HG02884 (cell line): ENCODE measurements around the gene SLC22A16.
"Not testable (repeated sequence)": the region's sequence is repeated elsewhere in the genome, so short reads cannot be mapped to it uniquely, and the experiment has no call there.

Source experiments
- ATAC-seq: cut with Tn5 transposase; IDR thresholded peaks from one replicate; pipeline ENCODE4 v1.9.1; 2021; ENCODE audit warnings: mild to moderate bottlenecking, moderate library complexity; ENCODE audit not compliant: unreplicated experiment

The SLC22A16 gene

DNA sequence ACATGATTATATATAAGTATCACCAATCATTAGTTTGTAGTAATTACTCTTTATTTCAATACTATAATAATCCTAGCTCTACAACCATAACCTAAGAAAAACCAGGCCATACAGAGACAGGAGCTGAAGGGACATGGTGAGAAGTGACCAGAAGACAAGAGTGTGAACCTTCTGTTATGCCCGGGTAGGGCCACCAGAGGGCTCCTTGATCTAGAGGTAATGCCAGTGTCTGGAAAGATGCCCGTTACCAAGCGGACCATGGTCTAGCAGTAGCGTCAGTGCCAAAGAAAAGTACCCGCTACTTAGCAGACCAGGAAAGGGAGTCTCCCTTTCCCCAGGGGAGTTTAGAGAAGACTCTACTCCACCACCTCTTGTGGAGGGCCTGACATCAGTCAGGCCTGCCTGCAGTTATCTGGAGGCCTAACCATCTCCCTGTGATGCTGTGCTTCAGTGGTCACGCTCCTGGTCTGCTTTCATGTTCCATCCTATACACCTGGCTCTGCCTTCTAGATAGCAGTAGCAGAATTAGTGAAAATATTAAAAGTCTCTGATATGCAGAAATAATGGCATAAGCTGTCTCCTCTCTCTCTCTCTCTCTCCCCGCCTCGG lies 18.7 kb downstream of the SLC22A16 start:
- ATAC-seq, result not testable (repeated sequence)

DNA sequence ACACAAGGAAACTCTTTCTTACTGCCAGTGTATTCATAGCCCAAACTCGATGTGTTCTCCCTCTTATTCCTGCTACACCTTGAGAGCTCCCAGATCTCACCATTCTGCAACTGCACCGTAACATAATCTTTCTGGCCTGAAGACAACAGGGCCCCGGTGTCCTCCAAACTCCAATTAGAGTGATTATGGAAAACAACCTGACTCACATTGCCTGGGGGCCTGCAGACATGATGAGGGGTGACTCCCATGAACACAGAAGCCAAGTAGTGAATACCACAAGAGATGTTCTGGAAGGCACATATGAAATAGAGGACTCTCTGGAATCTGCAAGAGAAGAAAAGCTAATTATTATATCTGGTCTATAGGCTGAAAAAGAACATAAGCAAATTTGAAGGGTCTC lies 19.7 kb downstream of the SLC22A16 start:
- ATAC-seq, result no peak

DNA sequence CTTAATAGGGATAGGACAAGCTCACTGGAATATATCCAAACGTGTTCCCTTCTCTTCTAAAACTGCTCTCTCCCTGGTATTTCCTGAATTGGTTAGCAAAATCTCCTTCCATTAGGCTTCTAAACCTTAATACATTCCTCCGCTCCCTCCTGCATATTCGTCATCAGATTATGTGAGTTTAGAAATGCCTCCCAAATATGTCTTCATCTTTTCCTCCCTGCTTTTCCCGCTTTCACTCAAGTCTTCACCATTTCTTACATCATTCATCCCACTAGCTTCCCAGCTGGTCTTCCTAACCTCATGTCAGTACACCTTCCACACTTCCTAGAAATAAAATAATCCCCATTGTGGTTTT lies 26.9 kb downstream of the SLC22A16 start:
- ATAC-seq, result no peak

GRCh38 chr6:110448846-110449540 lies 27.4 kb downstream of the SLC22A16 start:
- no peak for ATAC-seq

DNA sequence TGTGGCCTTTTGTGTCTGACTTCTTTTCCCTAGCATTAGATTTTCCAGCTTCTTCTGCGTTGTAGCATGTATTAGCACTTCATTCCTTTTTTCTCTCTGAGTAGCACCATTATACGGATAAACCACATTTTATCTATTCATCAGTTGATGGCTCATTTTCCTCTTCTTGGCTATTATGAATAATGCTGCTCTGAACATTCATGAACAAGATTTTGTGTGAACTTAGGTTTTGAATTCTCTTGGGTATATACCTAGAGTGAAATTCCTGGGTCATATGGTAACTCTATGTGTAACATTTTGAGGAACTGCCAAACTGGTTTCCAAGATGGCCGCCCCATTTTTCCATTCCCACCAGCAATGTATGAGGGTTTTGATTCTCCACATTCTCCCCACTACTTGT lies 28.7 kb downstream of the SLC22A16 start:
- ATAC-seq, result no peak

DNA sequence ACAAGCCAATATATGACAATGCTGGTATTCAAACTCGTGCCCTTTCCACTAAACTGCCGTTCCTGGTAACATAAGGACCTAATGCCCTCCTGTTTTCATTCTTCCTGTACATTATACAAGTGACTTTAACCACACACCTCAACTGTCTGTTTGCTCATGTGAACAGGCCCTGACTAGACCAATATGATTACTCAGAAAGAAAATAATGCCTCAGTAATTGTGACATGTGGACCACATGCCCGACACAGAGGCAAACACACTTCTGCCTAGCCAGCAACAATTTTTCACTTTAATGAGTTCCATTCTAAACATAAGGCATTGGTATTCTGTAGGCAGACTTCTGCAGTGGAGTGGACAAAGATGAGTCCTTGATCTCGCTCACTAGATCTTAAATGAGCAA lies 30.0 kb downstream of the SLC22A16 start:
- ATAC-seq, result no peak

GRCh38 chr6:110440026-110440425 lies 36.4 kb downstream of the SLC22A16 start:
- no peak for ATAC-seq

- ATAC-seq, result no peak
Observed at GRCh38 chr6:110439356-110439755, 37.1 kb downstream of the SLC22A16 start.

GRCh38 chr6:110434961-110435602 lies 41.3 kb downstream of the SLC22A16 start:
- ATAC-seq, result no peak

DNA sequence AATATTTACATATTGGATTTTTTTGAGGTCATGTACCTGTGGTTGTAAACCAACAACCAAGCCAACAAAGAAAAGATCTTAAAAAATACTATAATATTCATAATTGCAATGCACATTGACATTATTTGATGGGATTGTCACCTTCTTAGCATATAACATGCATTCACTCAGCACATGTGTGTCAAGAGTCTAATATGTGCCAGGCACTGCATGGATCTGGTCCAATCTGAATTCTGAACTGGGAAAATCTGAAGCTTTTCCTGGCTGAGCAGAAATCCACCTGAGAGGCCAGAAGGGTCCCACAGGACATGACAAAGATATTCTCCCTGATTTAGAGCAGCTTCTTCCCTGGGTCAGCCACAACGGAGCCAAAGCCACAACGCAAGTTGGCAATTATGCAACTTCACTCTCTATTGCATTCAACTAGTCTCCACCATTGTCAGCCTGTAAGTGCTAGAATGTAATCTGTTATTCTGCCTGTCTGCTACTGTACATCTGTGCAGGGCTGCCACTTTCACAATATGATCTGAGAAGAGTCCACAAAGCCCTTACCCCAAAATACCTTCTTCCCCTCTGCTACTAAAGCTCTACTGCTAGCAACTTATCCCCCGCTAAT lies 44.0 kb downstream of the SLC22A16 start:
- no peak for ATAC-seq

DNA sequence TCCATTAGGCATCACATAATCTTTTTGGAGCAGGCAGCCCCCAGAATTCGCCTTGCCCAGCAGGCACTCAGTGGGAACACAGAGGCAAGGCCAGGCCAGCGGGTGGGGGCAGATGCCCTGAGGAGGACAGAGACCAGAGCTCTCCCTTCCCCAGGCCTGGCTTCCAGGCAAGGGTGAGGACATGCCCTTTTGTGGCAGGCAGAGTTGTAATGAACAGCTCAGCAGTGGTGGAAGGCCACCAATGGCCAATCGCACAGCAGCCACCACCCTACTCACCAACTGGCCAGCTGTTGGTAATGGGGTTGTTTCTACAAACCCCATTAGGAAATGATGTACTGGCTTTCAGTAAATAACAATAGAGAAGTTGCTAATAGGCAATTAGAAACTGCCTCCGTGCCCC lies 45.7 kb downstream of the SLC22A16 start:
- ATAC-seq, result no peak

DNA sequence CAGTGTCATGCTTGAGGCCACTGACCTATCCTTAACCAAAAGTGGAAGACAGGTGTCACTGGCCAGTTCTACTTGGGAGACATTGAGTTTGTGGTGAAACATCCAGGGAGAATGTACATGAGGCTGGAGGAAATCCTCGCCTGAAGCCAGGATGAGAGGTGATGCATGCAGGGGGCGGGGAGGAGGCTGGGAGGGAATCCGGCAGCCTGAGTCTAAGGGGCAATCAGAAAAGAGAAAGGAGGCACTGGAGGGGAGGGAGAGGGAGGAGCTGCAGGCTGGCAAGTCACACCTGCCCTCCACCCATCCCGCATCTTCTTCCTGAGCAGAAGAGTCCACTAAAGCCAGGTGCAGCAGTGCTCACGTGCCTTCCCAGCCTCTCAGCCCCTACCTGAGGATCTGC lies 46.2 kb downstream of the SLC22A16 start:
- ATAC-seq, result no peak

DNA sequence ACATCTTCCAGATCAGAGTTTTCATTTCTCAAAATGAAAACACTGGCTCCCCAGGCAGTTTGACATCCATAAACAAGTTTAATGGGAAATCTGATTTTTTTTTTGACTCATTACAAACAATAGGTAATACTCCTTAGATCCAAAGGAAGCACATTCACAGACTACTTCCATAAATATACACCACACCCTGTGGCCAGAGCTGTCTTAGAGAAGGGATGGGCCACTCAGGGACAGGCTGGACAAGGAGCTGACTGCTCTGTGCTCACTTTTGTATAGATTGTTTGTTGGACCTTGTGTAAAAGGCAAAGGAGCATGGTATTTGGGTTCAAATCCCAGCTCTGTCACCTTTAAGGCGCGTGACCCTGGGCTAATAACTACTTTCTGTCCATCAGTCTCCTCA lies 48.3 kb downstream of the SLC22A16 start:
- no peak for ATAC-seq

DNA sequence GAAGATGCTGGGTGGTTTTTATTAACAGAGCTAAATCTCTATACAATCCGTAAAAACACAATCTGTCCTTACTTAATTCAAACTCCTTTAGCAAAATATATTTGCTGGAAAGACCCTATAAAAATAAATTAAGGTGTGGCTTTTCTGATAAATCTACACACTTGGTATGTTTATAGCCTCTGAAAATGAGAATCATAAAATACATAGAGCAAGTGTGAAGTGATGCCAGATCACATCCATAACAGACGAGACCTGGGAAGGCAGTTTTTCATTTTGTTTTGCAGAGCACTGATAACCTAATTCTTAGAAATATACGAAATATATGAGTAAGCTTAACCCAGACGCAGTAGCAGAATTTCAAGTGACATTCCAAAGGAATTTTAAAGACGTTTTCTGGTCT lies 50.6 kb downstream of the SLC22A16 start:
- ATAC-seq, result no peak

DNA sequence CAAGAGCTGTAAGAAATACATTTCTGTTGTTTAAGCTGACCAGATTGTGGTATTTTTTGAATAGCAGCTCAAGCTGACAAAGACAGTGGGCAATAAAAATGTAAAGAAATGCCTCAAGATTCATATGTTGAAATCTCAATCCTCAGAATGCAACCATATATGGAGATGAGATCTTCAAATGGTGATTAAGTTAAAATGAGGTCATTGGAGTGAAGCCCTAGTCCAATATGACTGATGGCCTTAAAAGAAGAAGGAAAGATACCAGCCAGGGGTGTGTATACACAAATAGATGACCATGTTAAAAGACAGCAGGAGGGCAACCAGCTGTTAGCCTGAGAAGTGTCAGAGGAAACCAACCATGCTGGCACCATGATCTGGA lies 54.0 kb downstream of the SLC22A16 start:
- no peak for ATAC-seq

- no peak for ATAC-seq
Observed at GRCh38 chr6:110421749-110422443, 54.5 kb downstream of the SLC22A16 start.

- no peak for ATAC-seq
Observed at GRCh38 chr6:110419028-110419739, 57.2 kb downstream of the SLC22A16 start.

- no peak for ATAC-seq
Observed at GRCh38 chr6:110418594-110418993, 57.8 kb downstream of the SLC22A16 start.

GRCh38 chr6:110415086-110415916 lies 61.1 kb downstream of the SLC22A16 start, which contains the start of gene DDO:
DDO (minus strand) TSS chr6:110415575; CDS start chr6:110413462, 2,113 bp downstream.
- no peak for ATAC-seq

- no peak for ATAC-seq
Observed at GRCh38 chr6:110414669-110415068, 61.7 kb downstream of the SLC22A16 start.
